ENCODE data around the gene MS4A6E. TPM values are rescaled to one million over a fixed set of nuclear protein-coding genes. Genes with fewer than 3 reads are reported as not detected.
"Not testable (repeated sequence)": the region's sequence is repeated elsewhere in the genome, so short reads cannot be mapped to it uniquely, and the experiment has no call there.

The MS4A6E gene
- total RNA-seq, 1 experiment from 2014 or later, result not detected

GRCh38 chr11:60362241-60362640 lies 35.2 kb downstream of the MS4A6E start:
- H3K36me3 ChIP-seq (ENCODE audit: control insufficient read depth in 1 of 2, insufficient read depth in 2 of 2, low read length in 2 of 2), result no peaks in the 10 kb centered on the region
- H3K9ac ChIP-seq (ENCODE audit: low read length), result no peak overlapping the region
- H3K9me2 ChIP-seq (ENCODE audit: insufficient read depth), result no peaks in the 10 kb centered on the region
- DNase-seq (ENCODE audit: low read depth, low spot score), result no peak
- ChIA-PET CTCF (interaction anchor here (1.1 to 1.9 kb wide), 3 partner anchors 127 to 415 kb away, joined by 3 to 5 read pairs (median 3); no protein-coding TSS in a partner anchor), RAD21 (ENCODE audit: low non-redundant PET in 1 of 2, low total read pairs in 2 of 2, uncharacterized antibody in 2 of 2, unreplicated experiment in 2 of 2) (no interaction called here), POLR2A (no interaction called here)
- intact Hi-C loops (cut with micrococcal nuclease), result no loop called here
- no peaks in the 10 kb centered on the region for H3K79me2 ChIP-seq (ENCODE audit: insufficient read depth, low read length)
- H3K4me2 ChIP-seq (ENCODE audit: low read length), result no peak overlapping the region
- no peaks in the 10 kb centered on the region for H3K4me1 ChIP-seq (ENCODE audit: control insufficient read depth in 1 of 2, insufficient read depth in 2 of 2, low read length in 2 of 2)
- no peaks in the 10 kb centered on the region for H4K20me1 ChIP-seq (ENCODE audit: insufficient read depth)
- no peak overlapping the region for H3K27ac ChIP-seq (ENCODE audit: low read depth, low read length)
- TF ChIP-seq EZH2 (IDR thresholded peaks at IDR 0.05) (no peak), POLR2AphosphoS5 (IDR thresholded peaks at IDR 0.05; ENCODE audit: low read depth, low read length) (no peak)
- H3K4me3 ChIP-seq (replicated peaks in 1 of 2; ENCODE audit: low read depth in 1 of 2, low read length in 2 of 2), result no peak overlapping the region
- peaks cover 7% of the 10 kb centered on the region; the same call in 1 of the 2 replicates for H3K27me3 ChIP-seq (ENCODE audit: insufficient read depth, low read length)
- ATAC-seq, result no peak
- no peak overlapping the region for H2AFZ ChIP-seq (ENCODE audit: low read depth, low read length, poor library complexity, severe bottlenecking)
- peaks cover 0 to 5% of the 10 kb centered on the region in 2 experiments; a peak in 1 of 4 replicates for H3K9me3 ChIP-seq (ENCODE audit: control insufficient read depth in 1 of 2, insufficient read depth in 1 of 2, low read depth in 1 of 2, low read length in 2 of 2)
- no TSS peak for BruUV-seq (replicated peaks)

GRCh38 chr11:60363542-60364470 lies 36.8 kb downstream of the MS4A6E start:
- H3K4me1 ChIP-seq (ENCODE audit: control insufficient read depth in 1 of 2, insufficient read depth in 2 of 2, low read length in 2 of 2), result no peaks in the 10 kb centered on the region
- H3K27me3 ChIP-seq (ENCODE audit: insufficient read depth, low read length), result peaks cover 7% of the 10 kb centered on the region; the same call in 1 of the 2 replicates
- no peak overlapping the region for H3K9ac ChIP-seq (ENCODE audit: low read length)
- H3K4me2 ChIP-seq (ENCODE audit: low read length), result no peak overlapping the region
- no TSS peak for BruUV-seq (replicated peaks)
- no peak overlapping the region for H2AFZ ChIP-seq (ENCODE audit: low read depth, low read length, poor library complexity, severe bottlenecking)
- H3K9me3 ChIP-seq (ENCODE audit: control insufficient read depth in 1 of 2, insufficient read depth in 1 of 2, low read depth in 1 of 2, low read length in 2 of 2), result peaks cover 0 to 5% of the 10 kb centered on the region in 2 experiments; a peak in 1 of 4 replicates
- H3K27ac ChIP-seq (ENCODE audit: low read depth, low read length), result no peak overlapping the region
- POLR2A ChIA-PET, result interaction anchor here (1.3 kb wide), 1 partner anchor 255 kb away, joined by 3 read pairs; no protein-coding TSS in a partner anchor
- intact Hi-C loops (cut with micrococcal nuclease), result loop anchor here (1.0 kb wide), 2 partner anchors 122 to 255 kb away; no protein-coding TSS in a partner anchor
- H3K9me2 ChIP-seq (ENCODE audit: insufficient read depth), result no peaks in the 10 kb centered on the region
- DNase-seq (ENCODE audit: low read depth, low spot score), result peak; percentile 42
- peak; percentile 93 for ATAC-seq
- RAD21 ChIA-PET (ENCODE audit: low non-redundant PET in 1 of 2, low total read pairs in 2 of 2, uncharacterized antibody in 2 of 2, unreplicated experiment in 2 of 2), result interaction anchor here (1.0 to 1.1 kb wide), 2 partner anchors 255 kb away, joined by 5 to 6 read pairs; no protein-coding TSS in a partner anchor
- no peak overlapping the region for H3K4me3 ChIP-seq (replicated peaks in 1 of 2; ENCODE audit: low read depth in 1 of 2, low read length in 2 of 2)
- TF ChIP-seq SP1 (IDR thresholded peaks at IDR 0.05; ENCODE audit: low read depth) (no peak), CTCF (IDR thresholded peaks at IDR 0.05 in 2 of 3, conservative IDR thresholded peaks at IDR 0.05 in 1 of 3; ENCODE audit: borderline replicate concordance in 1 of 3, insufficient read depth in 1 of 3, low read depth in 2 of 3, low read length in 2 of 3) (peak; percentile 72 to 78 (median 75); a peak in 5 of 6 replicates), ATF3 (IDR thresholded peaks at IDR 0.05) (no peak), RAD21 (IDR thresholded peaks at IDR 0.05; ENCODE audit: low read depth) (peak; percentile 72), EGR1 (IDR thresholded peaks at IDR 0.05; ENCODE audit: low read depth) (no peak), TCF7L2 (IDR thresholded peaks at IDR 0.05; ENCODE audit: borderline replicate concordance, extremely low read depth, insufficient read depth, insufficient read length) (no peak)
- no peaks in the 10 kb centered on the region for H4K20me1 ChIP-seq (ENCODE audit: insufficient read depth)
- CTCF ChIA-PET, result interaction anchor here (0.6 to 1.9 kb wide), 29 partner anchors 8 to 401 kb away, joined by 3 to 28 read pairs (median 4); partner anchors contain the start of genes MS4A4A and MS4A7
- no peaks in the 10 kb centered on the region for H3K79me2 ChIP-seq (ENCODE audit: insufficient read depth, low read length)
- H3K36me3 ChIP-seq (ENCODE audit: control insufficient read depth in 1 of 2, insufficient read depth in 2 of 2, low read length in 2 of 2), result no peaks in the 10 kb centered on the region

GRCh38 chr11:60366262-60366904 lies 39.3 kb downstream of the MS4A6E start:
- H2AFZ ChIP-seq (ENCODE audit: low read depth, low read length, poor library complexity, severe bottlenecking); H3K9me2 ChIP-seq (ENCODE audit: insufficient read depth); RAD21 ChIA-PET (ENCODE audit: low non-redundant PET in 1 of 2, low total read pairs in 2 of 2, uncharacterized antibody in 2 of 2, unreplicated experiment in 2 of 2); H4K20me1 ChIP-seq (ENCODE audit: insufficient read depth); DNase-seq (ENCODE audit: low read depth, low spot score); H3K79me2 ChIP-seq (ENCODE audit: insufficient read depth, low read length); CTCF ChIA-PET; H3K27ac ChIP-seq (ENCODE audit: low read depth, low read length); H3K4me2 ChIP-seq (ENCODE audit: low read length); H3K4me3 ChIP-seq (replicated peaks in 1 of 2; ENCODE audit: low read depth in 1 of 2, low read length in 2 of 2); H3K4me1 ChIP-seq (ENCODE audit: control insufficient read depth in 1 of 2, insufficient read depth in 2 of 2, low read length in 2 of 2); ATAC-seq; H3K9ac ChIP-seq (ENCODE audit: low read length); H3K27me3 ChIP-seq (ENCODE audit: insufficient read depth, low read length); BruUV-seq (replicated peaks); POLR2A ChIA-PET; H3K36me3 ChIP-seq (ENCODE audit: control insufficient read depth in 1 of 2, insufficient read depth in 2 of 2, low read length in 2 of 2); intact Hi-C loops (cut with micrococcal nuclease); H3K9me3 ChIP-seq (ENCODE audit: control insufficient read depth in 1 of 2, insufficient read depth in 1 of 2, low read depth in 1 of 2, low read length in 2 of 2): not testable (repeated sequence)

Data from HCT116 (cell line).